ENCODE measurements around the gene TBC1D14. TPM values are rescaled to one million over a fixed set of nuclear protein-coding genes. Genes with fewer than 3 reads are reported as not detected.

The TBC1D14 gene
- polyA plus RNA-seq, 1 of the 3 experiments (the other 2 are of a cell fraction): 39.5 TPM

- TF ChIP-seq IRF3 (IDR thresholded peaks at IDR 0.05; ENCODE audit: low read depth, low read length) (no peak), CHD2 (IDR thresholded peaks at IDR 0.05; ENCODE audit: low read length, partially characterized antibody) (no peak), YY1 (IDR thresholded peaks at IDR 0.05; ENCODE audit: low read depth) (no peak), FOXJ3 (CRISPR knock-in tag; IDR thresholded peaks at IDR 0.05) (no peak), GATA2 (CRISPR knock-in tag; IDR thresholded peaks at IDR 0.05) (no peak)
These were observed 132.3 kb downstream of the TBC1D14 start (continued) for GRCh38 chr4:7041801-7042502.

DNA sequence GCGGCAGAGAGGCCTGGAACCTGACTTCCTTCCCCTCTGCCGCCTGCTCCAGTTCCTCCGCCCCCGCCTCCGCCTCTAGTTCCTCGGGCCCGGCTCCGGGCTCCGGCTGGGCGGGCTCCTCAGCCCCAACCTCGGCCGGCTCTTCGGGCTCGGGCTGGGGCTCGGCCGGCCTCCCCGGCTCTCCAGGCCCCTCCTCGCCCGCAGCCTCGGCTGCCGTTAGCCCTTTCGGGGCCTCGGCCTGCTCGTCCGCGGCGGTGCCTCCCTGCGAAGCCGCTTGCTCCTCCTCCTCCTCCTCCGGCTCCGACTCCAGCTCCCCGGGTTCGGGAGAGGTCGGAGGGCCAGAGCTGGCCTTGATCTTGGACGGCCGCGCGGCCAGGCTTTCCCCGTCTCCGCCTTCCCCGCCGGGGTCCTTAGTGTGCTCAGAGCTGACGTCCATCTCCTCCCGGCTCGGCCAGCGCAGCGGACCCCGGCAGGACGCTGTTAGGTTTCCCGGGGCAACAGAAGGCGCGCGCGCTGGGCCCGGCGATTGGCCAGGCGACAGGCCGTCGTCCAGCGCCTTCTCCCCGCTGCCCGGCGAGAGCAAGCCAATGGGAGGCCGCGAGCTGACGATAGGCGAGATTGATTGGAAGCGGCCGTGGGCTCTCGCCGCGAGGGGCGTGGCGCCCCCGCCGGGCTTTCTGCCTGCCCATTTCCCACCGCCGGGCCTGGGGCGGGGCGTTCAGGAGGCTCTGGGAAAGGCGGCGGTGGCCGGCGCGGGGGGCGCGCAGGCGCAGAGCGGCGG, 133.1 kb downstream of the TBC1D14 start:
- no peaks in the 10 kb centered on the region for H3K27me3 ChIP-seq (ENCODE audit: insufficient read depth)
- H3K4me3 ChIP-seq (ENCODE audit: low read depth in 2 of 2, low read length in 1 of 2): peak overlapping the region; percentile 84 to 85
- H3K9me2 ChIP-seq: no peaks in the 10 kb centered on the region
- H3K27ac ChIP-seq (ENCODE audit: low read depth in 2 of 2, low read length in 1 of 2): peak overlapping the region; percentile 8 to 88; a peak in 2 of 4 replicates
- no peaks in the 10 kb centered on the region for H3K36me3 ChIP-seq (replicated peaks in 1 of 2; ENCODE audit: control insufficient read depth in 1 of 2, insufficient read depth in 2 of 2, low read length in 1 of 2)
- H3K4me1 ChIP-seq (ENCODE audit: control insufficient read depth in 1 of 2, insufficient read depth in 2 of 2, low read depth in 1 of 2, low read length in 1 of 2): peaks cover 15 to 29% of the 10 kb centered on the region in 2 experiments
- H3K4me2 ChIP-seq: peak overlapping the region; percentile 100
- WGBS (ENCODE audit: low lambda C conversion rate): 3% methylated on average over 14 of the region's 90 CpGs
- ChIA-PET POLR2A (interaction anchor here (0.8 to 1.9 kb wide), 4 partner anchors 25 to 133 kb away, joined by 3 to 14 read pairs (median 4); partner anchors contain the start of genes GRPEL1 and TBC1D14), CTCF (interaction anchor here (0.6 to 6.1 kb wide), 36 partner anchors 8 to 1333 kb away, joined by 3 to 80 read pairs (median 4); partner anchors contain the start of gene GRPEL1)
- H2AFZ ChIP-seq (ENCODE audit: low read depth): peak overlapping the region; percentile 76
- peak; percentile 100 for DNase-seq
- H3K9me3 ChIP-seq: no peaks in the 10 kb centered on the region
- peaks cover 47% of the 10 kb centered on the region for H3K79me2 ChIP-seq (ENCODE audit: insufficient read depth)
- peaks cover 35% of the 10 kb centered on the region; the same call in 1 of the 2 replicates for H4K20me1 ChIP-seq (ENCODE audit: insufficient read depth)
- H3F3A ChIP-seq (replicated peaks; ENCODE audit: insufficient read depth): peaks cover 9% of the 10 kb centered on the region
- peak overlapping the region; percentile 86 for H3K9ac ChIP-seq
- TF ChIP-seq FOXM1 (IDR thresholded peaks at IDR 0.05; ENCODE audit: low read depth) (no peak), TCF12 (IDR thresholded peaks at IDR 0.05) (no peak), YY1 (IDR thresholded peaks at IDR 0.05; ENCODE audit: low read depth) (0 out of 2 replicates have a peak, but pooled peaks have one; percentile 37), RCOR1 (IDR thresholded peaks at IDR 0.05; ENCODE audit: low read length) (no peak), POLR2AphosphoS5 (IDR thresholded peaks at IDR 0.05; ENCODE audit: low read depth, low read length) (no peak), MEF2A (IDR thresholded peaks at IDR 0.05; ENCODE audit: borderline replicate concordance, low read depth) (no peak), JUND (IDR thresholded peaks at IDR 0.05) (no peak), SMC3 (IDR thresholded peaks at IDR 0.05; ENCODE audit: low read depth, low read length) (peak; percentile 23; the same call in 1 of the 2 replicates), GATA2 (CRISPR knock-in tag; IDR thresholded peaks at IDR 0.05) (no peak), GABPA (IDR thresholded peaks at IDR 0.05; ENCODE audit: low read depth) (no peak), RXRA (IDR thresholded peaks at IDR 0.05; ENCODE audit: borderline replicate concordance, low read depth) (no peak), USF2 (IDR thresholded peaks at IDR 0.05; ENCODE audit: borderline replicate concordance, low read depth, low read length) (no peak), SIN3A (IDR thresholded peaks at IDR 0.05; ENCODE audit: borderline replicate concordance, low read depth, low read length) (peak; percentile 95), TAF1 (IDR thresholded peaks at IDR 0.05; ENCODE audit: borderline replicate concordance, low read depth, low read length) (peak; percentile 42; the same call in 1 of the 2 replicates), MAX (IDR thresholded peaks at IDR 0.05; ENCODE audit: low read depth) (peak; percentile 24; the same call in 1 of the 2 replicates), EZH2phosphoT487 (IDR thresholded peaks at IDR 0.05; ENCODE audit: borderline replicate concordance, low read depth) (no peak), NRF1 (IDR thresholded peaks at IDR 0.05; ENCODE audit: low read depth, low read length) (peak; percentile 89), TEAD4 (IDR thresholded peaks at IDR 0.05; ENCODE audit: borderline replicate concordance, insufficient read depth) (no peak), NFIC (IDR thresholded peaks at IDR 0.05; ENCODE audit: borderline replicate concordance) (no peak), FOSL2 (IDR thresholded peaks at IDR 0.05; ENCODE audit: borderline replicate concordance, low read depth) (no peak), ELF1 (IDR thresholded peaks at IDR 0.05) (0 out of 2 replicates have a peak, but pooled peaks have one; percentile 19), PBX3 (IDR thresholded peaks at IDR 0.05) (0 out of 2 replicates have a peak, but pooled peaks have one; percentile 42), MXI1 (IDR thresholded peaks at IDR 0.05; ENCODE audit: low read depth, low read length) (peak; percentile 93), IRF3 (IDR thresholded peaks at IDR 0.05; ENCODE audit: low read depth, low read length) (peak; percentile 65)
